A375 (cell line): ENCODE data around the gene CPLANE1. TPM values are rescaled to one million over a fixed set of nuclear protein-coding genes. Genes with fewer than 3 reads are reported as not detected.

Source experiments
- small RNA-seq: library from RNA; depleted of rRNA; stranded (forward); fragments of <200 nt; gene quantifications from one replicate; pipeline ENCODE3, GENCODE V24; 2014
- total RNA-seq: library from RNA; depleted of rRNA; stranded (reverse); fragments of >200 nt; shearing (Covaris generic); gene quantifications from 2 replicates; pipeline ENCODE4 v1.2.3, GENCODE V29; 2014; rRNA removed

Gene CPLANE1
- total RNA-seq: 9.1 and 11.0 TPM in 2 replicates

DNA sequence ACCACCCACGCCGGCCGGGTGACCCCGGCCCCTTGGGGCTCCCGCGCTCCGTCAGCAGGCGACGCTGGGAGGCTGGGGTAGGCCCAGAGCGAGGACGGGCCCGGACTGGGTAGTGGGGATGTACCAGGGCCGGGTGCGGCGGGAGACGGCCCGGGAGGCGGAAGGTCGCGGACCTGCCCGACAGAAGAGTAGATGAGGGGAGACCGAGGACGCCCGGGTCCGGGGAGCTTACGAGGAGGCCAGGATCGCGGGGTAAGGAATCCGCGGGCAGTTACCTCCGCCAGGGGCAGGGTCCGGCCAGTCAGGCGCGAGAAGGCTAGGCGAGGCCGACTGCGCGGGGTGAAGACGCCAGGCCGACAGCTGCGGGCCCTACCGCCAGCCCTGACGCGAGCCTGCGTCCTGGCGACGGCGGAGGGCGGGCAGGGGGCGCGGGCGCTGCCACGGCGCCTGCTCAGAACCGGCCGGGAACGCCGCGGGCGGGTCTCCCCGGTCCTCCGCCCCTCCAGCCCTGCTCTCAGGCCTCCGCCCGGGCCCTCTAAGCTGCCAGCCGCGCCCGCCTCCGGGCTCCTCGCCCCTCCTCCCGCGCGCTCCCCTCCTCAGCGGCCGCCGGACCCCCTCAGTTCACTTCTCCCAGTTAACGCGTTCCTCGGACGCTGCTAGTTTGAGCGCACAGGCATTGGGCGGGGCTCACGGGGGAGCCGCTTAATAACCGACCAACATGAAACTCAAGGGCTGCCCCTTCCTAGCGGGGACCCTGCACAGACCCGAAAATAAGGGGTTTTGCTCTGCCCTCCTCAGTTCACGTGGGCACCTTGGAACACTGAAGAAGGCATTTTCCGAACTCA lies at the start of gene CPLANE1:
CPLANE1 (minus strand) TSS at position 407 of the 845 bp plus-strand sequence. CDS start 1,678 bp downstream, outside the sequence.

Small RNA genes lying within 50 kb of the gene (small RNA-seq; reads per million reads assigned to genes)
- gene C8orf59P2: not detected

Other genes starting within 250 kb of the CPLANE1 start
- gene NUP155, start 121.7 kb upstream of the CPLANE1 start, total RNA-seq: 58.3 and 63.2 TPM in 2 replicates
- gene WDR70, start 129.9 kb upstream of the CPLANE1 start, total RNA-seq: 30.2 and 40.3 TPM in 2 replicates